Keratinocyte (primary cell): ENCODE results near the gene CELF2.

Source experiments
- EZH2 ChIP-seq: IDR thresholded peaks from one replicate; pipeline ENCODE4 v1.6.1; 2012; ENCODE audit warnings: inconsistent platforms, mild to moderate bottlenecking, low read length, moderate library complexity
- TF ChIP-seq, protein P1 (sequence below), 3 experiments: IDR thresholded peaks in 1 of 3; conservative IDR thresholded peaks in 1 of 3; optimal IDR thresholded peaks in 1 of 3; 2 replicates in 2 of 3; 3 replicates in 1 of 3; pipeline versions ENCODE3 to v1.5.1; 2011; ENCODE audit warnings: low read length in 3 of 3, mild to moderate bottlenecking in 3 of 3, moderate library complexity in 2 of 3, control low read depth in 1 of 3, inconsistent platforms in 1 of 3; ENCODE audit not compliant: insufficient read depth in 2 of 3; ENCODE audit errors: extremely low read depth in 1 of 3

DNA sequence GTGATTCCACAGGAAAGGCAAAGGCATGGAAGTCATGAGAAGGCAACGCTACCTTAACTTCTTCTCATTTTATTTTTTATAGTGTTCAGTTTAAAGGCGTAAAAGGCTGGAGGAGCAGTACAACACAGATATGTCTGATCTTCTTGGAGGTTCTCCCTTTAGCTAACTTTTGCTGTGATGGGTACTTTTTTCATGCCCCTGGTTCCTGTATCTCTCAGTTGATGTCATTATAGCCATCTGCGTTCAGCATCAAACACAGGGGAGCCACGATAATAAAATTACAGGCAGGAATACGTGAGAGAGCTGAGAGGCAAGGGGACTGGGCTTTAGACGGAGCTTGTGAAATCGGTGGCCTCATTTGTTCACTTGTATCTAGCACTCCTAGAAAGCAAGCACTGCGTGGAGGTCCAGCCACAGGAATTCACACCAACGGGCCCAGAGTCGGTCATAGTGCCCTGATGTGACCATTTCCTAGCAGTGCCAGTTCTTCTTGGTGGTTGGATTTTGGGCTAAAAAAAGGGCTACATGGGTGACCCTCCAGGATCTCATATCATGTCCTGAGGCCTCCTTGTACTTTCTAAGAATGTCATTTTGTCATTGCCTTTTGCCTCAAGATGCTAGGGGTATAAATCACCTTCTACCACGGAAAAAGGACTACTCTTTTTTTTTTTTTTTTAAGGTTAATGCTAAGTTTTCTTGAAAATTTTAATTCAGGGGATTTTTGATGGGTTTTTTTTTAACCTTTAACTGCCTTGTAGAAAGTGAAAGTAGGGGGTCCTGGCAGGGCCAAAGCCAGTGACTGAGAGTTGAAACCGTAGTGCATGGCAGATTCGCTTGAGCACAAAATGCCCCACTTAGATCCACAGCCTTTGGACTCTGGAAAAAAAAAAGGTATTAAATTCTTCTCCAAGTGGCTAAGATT is 191.5 kb downstream of the CELF2 start:
- TF ChIP-seq, protein P1, sequence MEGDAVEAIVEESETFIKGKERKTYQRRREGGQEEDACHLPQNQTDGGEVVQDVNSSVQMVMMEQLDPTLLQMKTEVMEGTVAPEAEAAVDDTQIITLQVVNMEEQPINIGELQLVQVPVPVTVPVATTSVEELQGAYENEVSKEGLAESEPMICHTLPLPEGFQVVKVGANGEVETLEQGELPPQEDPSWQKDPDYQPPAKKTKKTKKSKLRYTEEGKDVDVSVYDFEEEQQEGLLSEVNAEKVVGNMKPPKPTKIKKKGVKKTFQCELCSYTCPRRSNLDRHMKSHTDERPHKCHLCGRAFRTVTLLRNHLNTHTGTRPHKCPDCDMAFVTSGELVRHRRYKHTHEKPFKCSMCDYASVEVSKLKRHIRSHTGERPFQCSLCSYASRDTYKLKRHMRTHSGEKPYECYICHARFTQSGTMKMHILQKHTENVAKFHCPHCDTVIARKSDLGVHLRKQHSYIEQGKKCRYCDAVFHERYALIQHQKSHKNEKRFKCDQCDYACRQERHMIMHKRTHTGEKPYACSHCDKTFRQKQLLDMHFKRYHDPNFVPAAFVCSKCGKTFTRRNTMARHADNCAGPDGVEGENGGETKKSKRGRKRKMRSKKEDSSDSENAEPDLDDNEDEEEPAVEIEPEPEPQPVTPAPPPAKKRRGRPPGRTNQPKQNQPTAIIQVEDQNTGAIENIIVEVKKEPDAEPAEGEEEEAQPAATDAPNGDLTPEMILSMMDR (optimal IDR thresholded peaks at IDR 0.05 in 1 of 3, IDR thresholded peaks at IDR 0.05 in 1 of 3, conservative IDR thresholded peaks at IDR 0.05 in 1 of 3; ENCODE audit: extremely low read depth in 1 of 3, insufficient read depth in 2 of 3, low read length in 3 of 3): no peak
- no peak for TF ChIP-seq EZH2
